ENCODE data around the gene HOXA13. TPM values are rescaled to one million over a fixed set of nuclear protein-coding genes. Genes with fewer than 3 reads are reported as not detected.

The HOXA13 gene
- total RNA-seq, 4 donors from 2014 or later: not detected

DNA sequence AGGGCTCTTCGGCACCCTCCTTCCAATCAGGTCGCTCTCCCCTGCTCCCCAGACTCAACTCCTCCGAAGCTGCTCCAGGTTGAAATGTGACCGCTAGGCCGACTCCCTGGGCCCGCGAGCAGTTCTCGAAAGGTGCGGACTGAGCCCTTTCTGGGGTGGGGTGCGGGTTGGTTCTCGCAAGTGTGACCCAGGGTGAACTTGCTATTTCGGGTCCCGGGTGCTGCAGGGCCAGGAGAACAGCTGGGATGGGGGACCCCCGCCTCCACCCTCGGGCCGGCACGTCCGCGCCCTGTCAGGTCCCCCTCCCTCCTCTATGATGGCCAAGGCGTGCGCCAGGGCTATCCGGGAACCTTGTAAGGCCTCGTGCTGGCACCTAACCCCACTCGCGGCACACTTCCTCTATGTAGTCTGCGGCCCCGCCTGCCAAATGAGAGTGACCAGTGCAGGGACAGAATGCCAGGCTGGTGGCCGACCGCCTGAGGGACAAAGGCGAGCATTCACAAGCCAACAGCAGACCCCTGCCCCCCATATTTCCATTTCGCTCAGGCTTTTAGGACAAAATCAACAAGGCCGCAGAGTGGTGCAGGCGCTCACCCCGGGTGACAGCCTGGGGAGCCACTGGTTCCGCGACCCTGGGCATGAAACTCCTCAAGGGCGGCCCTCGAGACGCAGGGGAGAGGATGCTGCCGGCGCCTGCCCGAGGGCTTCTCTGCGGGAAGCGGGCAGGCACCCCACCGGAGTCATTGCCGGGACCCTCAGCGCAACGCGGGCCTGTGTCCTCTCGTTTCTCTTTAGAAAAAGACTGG lies 13.7 kb upstream of the HOXA13 start:
- Histone ChIP-seq H3K4me3 (replicated peaks in 1 of 3) (no peak overlapping the region), H3K4me1 (peaks cover 10 to 18% of the 10 kb centered on the region in 2 donors), H3K27me3 (peaks cover 47% of the 10 kb centered on the region), H3K9me3 (no peaks in the 10 kb centered on the region), H3K36me3 (no peaks in the 10 kb centered on the region), H3K27ac (no peak overlapping the region)
- 26 to 38% methylated on average over 15 to 17 of the region's 50 CpGs for WGBS, 2 donors
- TF ChIP-seq, protein P1, sequence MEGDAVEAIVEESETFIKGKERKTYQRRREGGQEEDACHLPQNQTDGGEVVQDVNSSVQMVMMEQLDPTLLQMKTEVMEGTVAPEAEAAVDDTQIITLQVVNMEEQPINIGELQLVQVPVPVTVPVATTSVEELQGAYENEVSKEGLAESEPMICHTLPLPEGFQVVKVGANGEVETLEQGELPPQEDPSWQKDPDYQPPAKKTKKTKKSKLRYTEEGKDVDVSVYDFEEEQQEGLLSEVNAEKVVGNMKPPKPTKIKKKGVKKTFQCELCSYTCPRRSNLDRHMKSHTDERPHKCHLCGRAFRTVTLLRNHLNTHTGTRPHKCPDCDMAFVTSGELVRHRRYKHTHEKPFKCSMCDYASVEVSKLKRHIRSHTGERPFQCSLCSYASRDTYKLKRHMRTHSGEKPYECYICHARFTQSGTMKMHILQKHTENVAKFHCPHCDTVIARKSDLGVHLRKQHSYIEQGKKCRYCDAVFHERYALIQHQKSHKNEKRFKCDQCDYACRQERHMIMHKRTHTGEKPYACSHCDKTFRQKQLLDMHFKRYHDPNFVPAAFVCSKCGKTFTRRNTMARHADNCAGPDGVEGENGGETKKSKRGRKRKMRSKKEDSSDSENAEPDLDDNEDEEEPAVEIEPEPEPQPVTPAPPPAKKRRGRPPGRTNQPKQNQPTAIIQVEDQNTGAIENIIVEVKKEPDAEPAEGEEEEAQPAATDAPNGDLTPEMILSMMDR (IDR thresholded peaks at IDR 0.05): no peak
- no peak for TF ChIP-seq POLR2A (IDR thresholded peaks at IDR 0.05)
- DNase-seq: no peak
- intact Hi-C loops (cut with DNase I): no loop called here

- H3K36me3 ChIP-seq: no peaks in the 10 kb centered on the region
- WGBS, 2 donors: 13 to 14% methylated on average over 31 to 35 of the region's 52 CpGs
- no peak overlapping the region for H3K4me3 ChIP-seq (replicated peaks in 1 of 3)
- no peaks in the 10 kb centered on the region for H3K9me3 ChIP-seq
- H3K27me3 ChIP-seq: peaks cover 52% of the 10 kb centered on the region
- no peak for TF ChIP-seq POLR2A (IDR thresholded peaks at IDR 0.05)
- TF ChIP-seq, protein P1 (IDR thresholded peaks at IDR 0.05): no peak
- no peak overlapping the region for H3K27ac ChIP-seq
- peaks cover 10 to 18% of the 10 kb centered on the region in 2 donors for H3K4me1 ChIP-seq
- intact Hi-C loops (cut with DNase I): no loop called here
- DNase-seq: no peak
Observed at GRCh38 chr7:27212497-27213432, 12.9 kb upstream of the HOXA13 start.

DNA sequence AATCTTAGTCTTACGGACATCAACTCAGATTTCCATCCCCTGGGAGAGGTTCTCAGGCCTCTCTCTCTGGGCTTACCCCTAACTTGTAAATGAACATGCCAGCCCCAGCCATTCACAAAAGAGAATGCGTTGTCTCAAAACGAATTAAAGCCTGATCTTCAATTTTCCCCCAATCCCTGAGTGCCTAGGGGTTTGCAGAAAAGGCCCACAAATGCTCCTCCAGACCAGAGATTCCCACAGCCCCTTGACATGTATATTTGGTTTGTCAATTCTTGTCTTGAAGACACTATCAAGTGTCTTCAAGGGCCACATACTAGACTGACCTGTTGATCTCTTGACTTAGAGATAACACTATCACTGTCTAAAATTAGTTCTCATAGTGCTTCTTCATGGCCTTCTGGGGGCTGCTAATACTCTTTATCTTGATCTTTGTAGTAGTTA lies 11.9 kb upstream of the HOXA13 start:
- intact Hi-C loops (cut with DNase I): no loop called here
- Histone ChIP-seq H3K9me3 (no peaks in the 10 kb centered on the region), H3K36me3 (no peaks in the 10 kb centered on the region), H3K4me3 (replicated peaks in 1 of 3) (no peak overlapping the region), H3K27me3 (peaks cover 52% of the 10 kb centered on the region), H3K4me1 (peaks cover 10 to 18% of the 10 kb centered on the region in 2 donors), H3K27ac (no peak overlapping the region)
- no peak for DNase-seq
- WGBS, 2 donors: 31 to 32% methylated on average over 3 of the region's 3 CpGs
- TF ChIP-seq, protein P1 (IDR thresholded peaks at IDR 0.05): no peak
- no peak for TF ChIP-seq POLR2A (IDR thresholded peaks at IDR 0.05)

DNA sequence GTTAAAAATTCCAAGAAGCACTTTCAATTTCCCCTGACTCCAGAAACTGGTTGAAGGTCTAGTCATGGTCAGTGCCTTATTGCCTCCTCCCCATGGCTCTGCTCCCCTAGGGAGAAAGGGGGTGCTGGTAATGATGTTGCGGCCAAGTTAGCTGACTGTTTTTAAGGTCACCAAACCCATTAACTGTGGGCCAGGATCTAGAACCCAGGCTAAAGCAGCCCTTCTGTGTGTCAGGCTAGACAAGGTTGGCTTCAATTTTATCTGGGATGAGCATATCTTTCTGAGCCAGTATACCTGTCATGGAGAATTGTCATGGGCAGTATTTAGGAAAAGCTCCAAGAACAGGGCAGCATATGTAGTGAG lies 11.2 kb upstream of the HOXA13 start:
- H3K36me3 ChIP-seq: no peaks in the 10 kb centered on the region
- intact Hi-C loops (cut with DNase I): no loop called here
- no peak for DNase-seq
- H3K27ac ChIP-seq: no peak overlapping the region
- no peaks in the 10 kb centered on the region for H3K9me3 ChIP-seq
- H3K27me3 ChIP-seq: peaks cover 56% of the 10 kb centered on the region
- H3K4me1 ChIP-seq: peaks cover 10 to 18% of the 10 kb centered on the region in 2 donors
- no peak for TF ChIP-seq POLR2A (IDR thresholded peaks at IDR 0.05)
- TF ChIP-seq, protein P1 (IDR thresholded peaks at IDR 0.05): no peak
- WGBS, 2 donors: 86% methylated on average over 1 of the region's 1 CpG; no CpG with 5 or more reads in 1 of the 2 donors
- no peak overlapping the region for H3K4me3 ChIP-seq (replicated peaks in 1 of 3)
